Measurements from ENCODE around the gene TAF11L14. TPM values are rescaled to one million over a fixed set of nuclear protein-coding genes. Genes with fewer than 3 reads are reported as not detected.

Gene TAF11L14
- total and polyA plus RNA-seq, 2 of the 4 experiments (the other 2 are of a cell fraction): not detected

GRCh38 chr5:17665836-17666235, 31.6 kb downstream of the TAF11L14 start:
- Histone ChIP-seq H3K4me3 (ENCODE audit: insufficient read depth, low read depth, low read length) (no peak overlapping the region), H2BK5ac (ENCODE audit: low read depth, low read length, poor library complexity, severe bottlenecking) (no peak overlapping the region), H3K27ac (ENCODE audit: insufficient read depth, low read length) (no peak overlapping the region), H3K4me2 (ENCODE audit: low read depth, low read length) (no peak overlapping the region), H3K18ac (ENCODE audit: low read depth, low read length) (no peak overlapping the region), H3K14ac (replicated peaks; ENCODE audit: low read depth, low read length) (no peak overlapping the region), H4K5ac (ENCODE audit: low read depth, low read length) (no peak overlapping the region), H4K20me1 (ENCODE audit: insufficient read depth, low read length) (no peaks in the 10 kb centered on the region), H2BK20ac (ENCODE audit: low read depth, low read length) (no peak overlapping the region), H3K9ac (ENCODE audit: low read depth, low read length) (no peak overlapping the region), H3K9me1 (ENCODE audit: insufficient read depth, low read length) (no peaks in the 10 kb centered on the region), H3K4me1 (ENCODE audit: control insufficient read depth, insufficient read depth, low read length) (no peaks in the 10 kb centered on the region), H3K56ac (ENCODE audit: extremely low read depth, insufficient read depth, low read length) (no peak overlapping the region), H3K27me3 (ENCODE audit: control insufficient read depth, insufficient read depth, low read length) (no peaks in the 10 kb centered on the region), H4K8ac (ENCODE audit: low read depth in 2 of 2, low read length in 2 of 2) (no peak overlapping the region), H3K4ac (ENCODE audit: low read depth, low read length) (no peak overlapping the region), H2BK120ac (ENCODE audit: low read depth, low read length) (no peak overlapping the region), H2BK15ac (ENCODE audit: low read depth, low read length) (no peak overlapping the region), H3K23ac (ENCODE audit: low read depth, low read length) (no peak overlapping the region), H3K9me3 (ENCODE audit: control insufficient read depth, insufficient read depth, low read length) (no peaks in the 10 kb centered on the region), H2AFZ (replicated peaks; ENCODE audit: low read length, poor library complexity) (no peak overlapping the region), H2AK9ac (replicated peaks; ENCODE audit: low read depth, low read length, poor library complexity) (no peak overlapping the region), H4K91ac (ENCODE audit: insufficient read depth, low read depth, low read length) (no peak overlapping the region), H3K79me1 (ENCODE audit: low read depth in 1 of 2, low read length in 2 of 2) (no peaks in the 10 kb centered on the region), H2AK5ac (ENCODE audit: low read depth, low read length) (no peak overlapping the region), H3K36me3 (ENCODE audit: control insufficient read depth, insufficient read depth, low read length) (no peaks in the 10 kb centered on the region)
- ChIA-PET POLR2A (ENCODE audit: unreplicated experiment) (no interaction called here), CTCF (interaction anchor here (0.8 kb wide), 1 partner anchor 450 kb away, joined by 4 read pairs; no protein-coding TSS in a partner anchor)
- no peak for ATAC-seq (ENCODE audit: low read depth)
- WGBS, 2 experiments (ENCODE audit: extremely low coverage in 2 of 2, insufficient read length in 1 of 2): no CpG with 5 or more reads among the region's 2 CpGs
- in situ Hi-C loops (cut with MboI; ENCODE audit: low sequenced_read_pairs) (no loop called here), intact Hi-C loops (cut with micrococcal nuclease) (no loop called here), dilution Hi-C loops (cut with HindIII; ENCODE audit: low sequenced_read_pairs, unreplicated experiment) (no loop called here)
- no peak for DNase-seq
- no peak for TF ChIP-seq CHD1 (IDR thresholded peaks at IDR 0.05; ENCODE audit: low read depth, low read length)
- TF ChIP-seq MXI1 (IDR thresholded peaks at IDR 0.05; ENCODE audit: borderline replicate concordance, low read depth, low read length): no peak
- TF ChIP-seq RFX5 (IDR thresholded peaks at IDR 0.05; ENCODE audit: low read depth, low read length): no peak
- TF ChIP-seq RCOR1 (IDR thresholded peaks at IDR 0.05; ENCODE audit: insufficient replicate concordance, low read length): no peak
- TF ChIP-seq, protein P1, sequence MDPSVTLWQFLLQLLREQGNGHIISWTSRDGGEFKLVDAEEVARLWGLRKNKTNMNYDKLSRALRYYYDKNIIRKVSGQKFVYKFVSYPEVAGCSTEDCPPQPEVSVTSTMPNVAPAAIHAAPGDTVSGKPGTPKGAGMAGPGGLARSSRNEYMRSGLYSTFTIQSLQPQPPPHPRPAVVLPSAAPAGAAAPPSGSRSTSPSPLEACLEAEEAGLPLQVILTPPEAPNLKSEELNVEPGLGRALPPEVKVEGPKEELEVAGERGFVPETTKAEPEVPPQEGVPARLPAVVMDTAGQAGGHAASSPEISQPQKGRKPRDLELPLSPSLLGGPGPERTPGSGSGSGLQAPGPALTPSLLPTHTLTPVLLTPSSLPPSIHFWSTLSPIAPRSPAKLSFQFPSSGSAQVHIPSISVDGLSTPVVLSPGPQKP (IDR thresholded peaks at IDR 0.05; ENCODE audit: borderline replicate concordance, low read depth, low read length): no peak
- TF ChIP-seq NFE2L2 (IDR thresholded peaks at IDR 0.05; ENCODE audit: low read depth, low read length): no peak
- no peak for TF ChIP-seq POLR2A (IDR thresholded peaks at IDR 0.05; ENCODE audit: low read depth, low read length)
- no TSS peak for BruUV-seq (replicated peaks)
